ENCODE results near the gene ALPK3.

ALPK3 gene

DNA sequence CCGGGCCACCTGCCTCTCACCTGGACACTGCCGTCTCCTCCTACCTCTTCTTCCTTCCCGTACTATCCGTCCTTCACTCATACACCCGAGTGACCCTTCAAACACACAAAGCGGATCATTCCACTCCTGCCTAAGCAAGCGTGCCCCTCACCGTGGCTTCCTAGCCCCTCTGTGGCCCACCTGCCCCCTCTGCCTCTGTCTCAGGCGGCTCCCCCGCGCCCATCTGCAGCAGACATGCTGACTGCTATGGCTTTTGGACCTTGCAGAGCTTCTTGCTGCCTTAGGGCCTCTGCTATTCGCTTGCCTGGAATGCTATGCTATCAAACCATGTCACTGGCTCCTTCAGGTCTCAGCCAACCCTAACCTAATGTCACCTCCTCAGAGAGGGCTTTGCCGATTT is 105.4 kb downstream of the ALPK3 start:
- DNase-seq (ENCODE audit: low spot score) = no peak
